A172 (cell line): ENCODE measurements around the gene BLMH. TPM values are rescaled to one million over a fixed set of nuclear protein-coding genes. Genes with fewer than 3 reads are reported as not detected.

Source experiments
- DNase-seq: peaks from one replicate; pipeline ENCODE4 v3.0.0-alpha.2; 2015; ENCODE audit warnings: low spot score
- total RNA-seq: library from RNA; depleted of rRNA; stranded (reverse); fragments of >200 nt; shearing (Covaris generic); gene quantifications from 2 replicates; pipeline ENCODE4 v1.2.3, GENCODE V29; 2014; rRNA removed

The BLMH gene, protein sequence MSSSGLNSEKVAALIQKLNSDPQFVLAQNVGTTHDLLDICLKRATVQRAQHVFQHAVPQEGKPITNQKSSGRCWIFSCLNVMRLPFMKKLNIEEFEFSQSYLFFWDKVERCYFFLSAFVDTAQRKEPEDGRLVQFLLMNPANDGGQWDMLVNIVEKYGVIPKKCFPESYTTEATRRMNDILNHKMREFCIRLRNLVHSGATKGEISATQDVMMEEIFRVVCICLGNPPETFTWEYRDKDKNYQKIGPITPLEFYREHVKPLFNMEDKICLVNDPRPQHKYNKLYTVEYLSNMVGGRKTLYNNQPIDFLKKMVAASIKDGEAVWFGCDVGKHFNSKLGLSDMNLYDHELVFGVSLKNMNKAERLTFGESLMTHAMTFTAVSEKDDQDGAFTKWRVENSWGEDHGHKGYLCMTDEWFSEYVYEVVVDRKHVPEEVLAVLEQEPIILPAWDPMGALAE
- 48.7 and 50.5 TPM in 2 replicates for total RNA-seq

DNA sequence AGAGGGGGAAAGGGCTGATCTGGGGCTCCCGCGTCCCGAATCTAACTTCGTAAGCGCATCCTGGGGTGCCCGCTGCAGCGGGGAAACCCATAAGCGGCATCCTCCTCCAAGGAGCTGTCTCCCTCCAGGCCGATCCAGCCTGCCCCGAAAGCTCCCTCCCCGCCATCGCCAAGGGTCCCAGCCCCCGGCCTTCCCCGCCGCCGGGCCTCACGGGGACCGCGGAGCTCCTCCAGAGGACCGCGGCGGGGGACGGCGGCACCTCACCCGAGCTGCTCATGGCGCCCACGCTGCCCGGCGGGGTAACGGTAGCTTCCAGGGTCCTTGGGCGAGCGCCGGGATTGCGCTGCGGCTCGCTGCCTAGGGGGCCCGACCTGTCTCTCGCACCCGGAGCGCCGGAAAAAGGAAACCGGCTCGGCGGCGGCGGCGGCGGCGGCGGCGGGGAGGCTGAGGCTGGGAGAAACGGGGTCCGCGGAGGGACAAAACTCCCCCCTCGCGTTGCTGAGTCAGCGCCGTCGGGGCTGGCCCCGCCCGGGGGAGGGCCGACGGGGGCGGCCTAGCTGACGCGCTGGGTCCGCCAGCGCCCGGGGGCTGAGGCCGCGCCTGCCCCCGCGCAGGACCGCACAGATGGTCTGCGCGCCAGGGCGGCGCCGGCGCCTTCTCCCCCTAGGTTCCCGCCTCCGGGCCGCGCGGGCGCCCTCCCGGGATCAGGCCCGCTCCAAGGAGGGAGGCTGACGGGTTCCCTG, at the start of gene BLMH:
TSS of gene BLMH (minus strand) at position 402 of the 743 bp plus-strand sequence. CDS start at position 277, 125 bp downstream.
- peak; percentile 59 for DNase-seq

DNA sequence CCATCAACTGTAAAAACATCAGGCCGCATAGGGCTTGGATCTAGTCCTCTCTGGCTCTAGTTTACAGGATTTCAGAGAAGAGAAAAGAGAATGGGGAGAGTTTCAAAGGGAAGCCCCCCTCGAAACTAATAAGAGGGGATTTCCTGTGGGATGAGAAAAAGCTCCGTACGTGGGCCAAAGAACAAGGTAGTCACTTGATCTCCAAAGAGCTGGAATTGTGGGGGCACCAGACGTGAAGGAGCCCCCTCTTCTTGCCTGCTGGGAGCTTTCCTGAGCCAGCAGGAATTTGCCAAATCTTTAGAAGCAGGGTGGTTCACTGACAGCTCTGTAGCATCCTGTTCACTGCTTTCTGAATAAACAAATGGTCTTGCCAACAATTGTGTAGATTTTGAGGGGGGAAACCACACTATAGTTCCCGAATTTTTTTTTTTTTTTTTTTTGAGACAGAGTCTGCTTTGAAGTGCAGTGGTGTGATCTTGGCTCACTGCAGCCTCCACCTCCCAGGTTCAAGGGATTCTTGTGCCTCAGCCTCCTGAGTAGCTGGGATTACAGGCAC, 49.1 kb upstream of the BLMH start:
- DNase-seq = no peak

DNA sequence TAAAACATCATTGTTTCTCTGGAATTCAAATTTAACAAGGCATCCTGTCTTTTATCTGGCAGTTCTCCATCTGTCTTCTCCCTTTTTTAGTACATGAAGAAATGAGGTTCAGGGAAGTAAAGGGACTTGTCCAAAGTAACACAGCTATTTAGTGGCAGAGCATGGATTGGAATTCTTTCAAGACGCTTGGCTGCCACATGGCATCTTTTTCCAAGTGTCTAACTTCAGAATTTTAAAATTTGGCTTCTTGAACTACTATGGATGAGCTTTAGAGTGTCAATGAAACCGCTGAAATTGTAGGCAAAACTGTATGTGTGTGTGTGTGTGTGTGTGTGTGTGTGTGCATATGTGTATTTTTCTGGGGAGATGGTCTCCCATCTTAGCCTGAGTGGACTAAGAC, 47.3 kb upstream of the BLMH start:
- DNase-seq = no peak

DNA sequence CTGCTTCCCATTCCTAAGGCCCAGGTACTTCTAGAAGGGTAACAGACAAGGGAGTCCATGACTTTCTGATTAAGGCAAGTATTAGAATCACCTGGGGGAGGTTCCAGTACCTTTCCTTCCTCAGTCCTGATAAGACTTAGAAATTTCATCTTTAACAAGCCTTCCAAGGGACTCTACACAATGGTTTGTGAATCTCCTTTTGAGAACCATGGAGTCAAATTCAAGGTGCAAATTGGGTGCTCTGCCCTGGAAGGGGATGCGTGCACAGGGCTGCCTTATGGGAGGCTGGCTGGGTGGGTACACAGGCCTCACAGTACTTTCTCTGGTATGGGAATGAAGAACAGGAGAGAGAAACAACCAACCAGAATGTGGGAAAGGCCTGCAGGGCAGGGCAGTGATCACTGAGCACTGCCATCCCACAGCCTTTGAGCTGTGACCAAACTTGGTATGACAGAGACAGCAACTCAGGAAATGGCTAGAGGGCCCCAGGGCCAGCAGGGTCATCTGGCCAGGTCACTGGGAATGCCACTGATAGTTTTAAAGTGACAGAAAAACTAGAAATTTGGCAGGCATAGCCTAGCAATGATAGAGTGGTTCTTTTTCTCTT, 45.8 kb upstream of the BLMH start:
- no peak for DNase-seq

DNA sequence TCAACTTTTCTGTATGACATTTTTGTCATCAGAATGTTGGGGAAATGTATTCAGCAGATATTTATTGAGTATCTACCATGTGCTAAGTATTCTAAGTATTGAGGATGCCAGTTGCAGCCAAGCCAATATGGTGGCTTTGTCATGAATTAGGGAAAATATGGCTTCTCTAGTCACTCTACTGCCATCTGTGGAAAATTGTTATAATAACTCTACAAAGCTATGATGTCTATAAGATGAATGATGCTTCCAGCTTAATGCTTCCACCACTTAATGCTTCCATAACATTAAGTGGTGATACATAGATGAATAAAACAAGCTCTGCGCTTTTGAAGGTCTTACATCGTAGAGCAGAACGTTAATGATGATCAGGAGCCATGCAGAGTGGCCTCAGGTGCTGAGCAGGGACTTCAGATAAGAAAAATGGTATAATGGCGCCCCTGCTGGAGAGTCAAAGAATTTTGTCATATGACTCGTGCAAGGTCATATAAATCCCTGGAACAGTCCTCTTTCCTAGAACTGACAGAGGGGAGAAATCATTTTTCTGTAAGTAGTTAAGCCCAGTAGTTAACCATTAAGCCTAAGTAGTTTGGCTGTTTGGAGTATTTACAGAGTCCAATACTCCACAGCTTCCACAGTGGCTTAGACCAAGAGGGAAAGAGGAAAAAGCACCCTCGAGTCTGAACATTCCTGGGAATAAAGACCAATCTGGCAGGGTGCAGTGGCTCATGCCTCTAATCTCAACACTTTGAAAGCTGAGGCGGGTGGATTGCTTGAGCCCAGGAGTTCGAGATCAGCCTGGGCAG, 44.8 kb upstream of the BLMH start:
- peak; percentile 73 for DNase-seq

DNA sequence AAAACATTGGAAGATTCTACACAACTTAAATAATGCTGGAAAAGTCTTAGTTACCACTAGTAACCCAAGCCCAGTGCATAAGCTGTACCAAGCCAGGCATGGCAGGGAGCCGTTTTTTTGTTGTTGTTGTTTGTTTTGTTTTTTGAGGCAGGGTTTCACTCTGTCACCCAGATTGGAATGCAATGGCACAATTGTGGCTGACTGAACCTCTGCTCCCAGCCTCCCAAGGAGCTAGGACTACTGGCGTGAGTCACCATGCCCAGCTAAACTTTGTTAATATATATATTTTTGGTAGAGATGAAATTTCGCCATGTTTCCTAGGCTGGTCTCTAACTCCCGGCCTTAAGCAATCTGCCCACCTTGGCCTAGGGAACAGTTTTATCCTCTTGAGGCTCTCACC, 42.7 kb upstream of the BLMH start:
- no peak for DNase-seq

DNA sequence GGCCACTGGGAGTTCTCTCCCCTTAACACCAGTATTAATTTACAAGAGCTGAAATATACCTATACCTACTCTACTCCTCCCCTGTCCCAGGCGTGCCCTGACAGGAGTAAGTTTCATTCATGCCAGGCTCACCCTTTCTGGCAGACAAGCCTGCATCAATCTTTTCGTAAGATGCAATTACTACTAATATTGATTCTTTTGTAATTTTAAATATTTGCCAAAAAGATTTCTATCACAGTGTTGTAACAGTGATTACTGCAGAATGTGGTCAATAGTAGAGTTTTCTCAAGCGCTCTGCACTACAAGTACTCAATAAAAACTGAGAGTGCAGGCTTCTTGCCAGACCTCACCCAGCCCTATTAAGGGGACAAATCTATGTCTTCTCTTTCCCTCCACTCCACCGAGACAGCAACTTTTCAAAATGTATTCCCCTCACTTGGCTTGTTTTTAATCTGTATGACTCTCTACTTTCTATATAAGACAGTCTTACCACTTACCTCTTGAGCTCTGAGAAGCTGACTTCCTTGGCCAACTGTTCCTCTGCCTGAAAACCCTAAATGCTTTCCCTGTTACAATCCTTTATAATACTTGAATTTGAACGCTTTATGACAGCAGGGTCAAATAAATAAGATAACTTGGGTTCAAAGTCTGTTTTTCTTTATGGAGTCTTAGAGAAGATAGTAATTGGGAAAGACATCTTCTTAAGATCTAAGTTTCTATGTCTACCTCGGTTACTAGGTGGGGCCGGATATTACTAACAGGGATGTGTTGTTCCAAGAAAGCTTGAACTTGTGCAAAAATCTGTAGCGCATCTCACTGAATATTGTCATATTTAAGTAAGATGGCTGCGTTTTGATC, 42.0 kb upstream of the BLMH start, which contains the start of gene TMIGD1:
TSS of gene TMIGD1 (minus strand) at position 555 of the 858 bp plus-strand sequence. CDS start 1,924 bp downstream, outside the sequence.
- no peak for DNase-seq

DNA sequence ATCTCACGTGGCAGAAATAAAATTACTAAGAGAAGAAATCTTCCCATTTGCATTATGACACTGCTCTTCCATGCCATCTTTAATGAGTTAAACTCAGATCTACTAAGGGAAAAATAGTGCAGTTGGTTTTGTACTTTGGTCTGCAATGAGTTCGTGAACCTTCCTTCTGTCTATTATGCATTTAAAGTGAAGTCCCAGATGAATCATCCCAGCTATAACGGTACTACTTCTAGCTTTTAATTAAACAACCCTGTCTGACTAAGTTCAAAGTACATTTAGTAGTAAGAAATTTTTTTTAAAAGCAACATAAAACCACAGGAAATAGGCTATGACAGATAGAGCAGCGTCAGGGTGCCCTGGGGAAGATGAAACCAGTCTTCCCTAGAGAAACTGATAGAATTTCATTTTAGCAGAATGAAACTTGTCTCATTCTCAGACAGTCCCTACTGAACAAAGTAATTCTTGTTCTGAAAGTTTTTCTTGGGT, 40.4 kb upstream of the BLMH start:
- peak; percentile 69 for DNase-seq

DNA sequence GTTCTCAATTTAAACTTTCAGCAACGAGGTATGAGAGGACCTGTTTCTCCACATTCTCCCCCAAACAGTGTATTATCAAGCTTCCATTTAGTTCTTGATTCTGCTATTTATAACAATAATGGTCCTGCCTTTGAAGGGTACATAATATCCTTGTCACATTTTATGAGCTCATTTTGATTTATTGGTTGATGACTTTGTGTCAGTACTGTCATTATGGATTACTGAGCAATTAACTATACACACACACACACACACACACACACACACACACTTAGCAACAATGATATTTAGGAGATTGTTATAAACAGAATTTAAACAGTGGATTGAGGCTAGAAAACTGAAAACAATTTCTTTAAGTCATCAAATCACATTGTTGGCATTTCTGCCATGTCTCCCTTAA, 35.1 kb upstream of the BLMH start:
- no peak for DNase-seq

DNA sequence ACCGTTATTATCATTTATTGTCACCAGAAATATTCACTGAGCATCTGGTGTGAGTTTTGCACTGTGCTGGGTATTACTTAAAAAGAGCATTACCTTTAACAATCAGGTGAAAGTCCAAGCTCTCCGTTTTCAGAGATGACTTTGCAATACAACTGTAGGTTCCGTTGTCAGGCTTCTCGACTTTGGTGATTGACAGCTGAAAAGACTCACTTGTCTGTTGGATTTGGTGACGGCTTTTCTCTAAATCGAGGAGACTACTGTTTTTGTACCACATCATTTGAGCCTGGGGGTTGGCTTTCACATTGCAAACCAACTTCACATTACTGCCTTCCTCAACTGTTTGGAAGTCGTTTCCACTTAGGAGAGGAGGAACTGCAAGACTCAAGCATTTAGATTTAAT, 33.0 kb upstream of the BLMH start:
- DNase-seq = no peak

DNA sequence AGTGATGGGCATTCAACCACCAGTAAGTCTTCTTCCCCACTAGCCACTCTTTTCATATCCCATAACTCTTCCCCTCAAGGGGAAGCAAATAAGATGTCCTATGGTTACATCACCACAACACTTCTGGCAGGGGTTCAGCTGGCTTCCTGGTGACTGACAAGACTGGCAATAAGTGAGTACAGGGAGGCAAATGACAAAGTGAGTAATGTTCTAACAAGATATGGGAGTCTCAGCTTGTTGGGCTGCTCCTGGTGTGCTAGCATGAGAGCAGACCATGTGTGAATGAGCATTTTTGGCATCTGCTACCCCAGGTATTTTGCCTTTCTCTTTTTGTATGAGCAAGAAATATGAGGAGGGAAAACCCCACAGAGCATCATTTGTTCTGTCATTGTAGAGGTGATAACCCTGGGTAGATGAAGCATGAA, 32.2 kb upstream of the BLMH start:
- peak; percentile 55 for DNase-seq

DNA sequence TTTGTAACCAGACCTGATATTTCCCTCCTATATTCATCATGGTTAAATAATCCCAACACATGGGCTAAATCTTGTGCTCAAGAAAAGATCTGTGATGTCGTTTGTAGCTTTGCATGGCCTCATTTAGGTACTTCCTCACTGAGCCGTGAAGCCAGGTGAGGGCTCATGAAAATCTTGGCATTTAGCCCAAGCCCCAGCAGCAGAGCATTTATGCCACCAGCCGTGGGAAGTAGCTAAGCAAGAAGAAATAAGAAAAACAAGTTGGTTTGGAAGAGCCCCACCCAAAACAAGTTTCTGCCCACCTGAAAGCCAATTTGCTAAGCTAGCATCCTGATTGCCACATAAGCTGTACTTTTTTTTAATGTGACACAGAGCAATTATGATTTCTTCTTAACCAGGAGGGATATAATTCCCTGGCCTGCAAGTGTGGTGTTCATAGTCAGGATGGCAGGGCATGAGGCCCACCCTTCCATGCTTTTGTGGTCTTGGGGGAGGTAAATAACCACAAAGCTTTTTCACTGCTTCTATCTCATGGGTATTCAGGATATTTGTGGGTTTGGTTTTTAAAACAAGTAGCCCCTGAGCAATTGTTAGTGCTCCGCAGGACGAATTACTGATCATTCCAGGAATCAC, 31.6 kb upstream of the BLMH start:
- DNase-seq = no peak

DNA sequence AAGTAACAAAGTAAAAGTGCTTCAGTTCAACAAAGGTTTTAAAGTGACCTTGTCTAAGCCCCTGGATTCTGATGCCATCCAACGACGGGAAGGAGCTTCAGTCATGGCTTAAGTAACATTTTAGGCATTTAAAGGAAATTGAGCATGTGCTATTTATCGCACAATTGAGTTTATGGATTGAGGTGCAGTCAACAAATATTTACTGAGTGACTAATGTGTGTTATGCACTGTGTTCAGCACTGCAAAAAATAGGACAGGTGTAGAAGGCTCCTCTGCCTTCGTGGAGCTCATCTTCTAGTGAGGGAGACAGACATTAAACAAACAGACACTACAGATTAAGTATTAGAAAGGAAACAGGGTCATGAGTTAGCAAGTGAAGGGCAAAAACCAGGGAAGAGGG, 29.6 kb upstream of the BLMH start:
- no peak for DNase-seq

DNA sequence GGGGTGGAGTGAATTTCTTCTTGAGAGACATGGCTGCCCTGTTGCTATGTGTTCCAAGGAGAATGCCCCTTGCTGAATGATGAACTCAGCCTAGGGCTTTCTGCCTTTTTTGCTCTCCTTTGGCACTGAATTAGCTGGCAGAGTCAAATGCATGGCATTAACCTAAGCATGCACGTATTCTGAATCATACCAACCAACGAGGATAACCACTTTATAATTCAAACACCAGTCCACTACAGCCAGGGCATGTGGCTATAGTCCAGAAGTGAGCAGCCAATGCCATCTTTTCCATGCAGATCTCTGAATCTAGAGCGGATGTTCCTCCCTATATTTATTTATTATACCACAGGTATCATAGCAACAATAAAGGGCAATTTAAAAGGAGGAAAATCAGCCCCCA, 26.4 kb upstream of the BLMH start:
- peak; percentile 10 for DNase-seq

DNA sequence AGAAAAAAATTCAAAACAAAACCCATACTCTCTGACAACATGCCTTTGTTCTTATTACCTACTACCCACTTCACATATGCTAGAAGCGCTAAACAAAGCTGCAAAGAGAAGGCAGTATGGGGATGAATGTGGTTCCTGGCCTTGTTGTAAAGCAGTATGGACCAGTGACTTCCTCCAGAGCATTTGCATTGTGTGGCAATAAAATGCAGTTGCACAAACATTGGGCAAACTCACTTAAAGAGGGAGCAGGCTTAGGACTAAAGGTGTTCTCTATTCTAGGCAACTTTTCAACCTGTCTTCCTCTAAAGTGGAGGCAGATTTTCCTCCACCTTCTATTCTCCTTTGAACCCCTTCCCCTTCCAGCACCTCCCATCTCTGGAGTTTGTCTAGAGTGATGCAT, 25.0 kb upstream of the BLMH start:
- DNase-seq = no peak

DNA sequence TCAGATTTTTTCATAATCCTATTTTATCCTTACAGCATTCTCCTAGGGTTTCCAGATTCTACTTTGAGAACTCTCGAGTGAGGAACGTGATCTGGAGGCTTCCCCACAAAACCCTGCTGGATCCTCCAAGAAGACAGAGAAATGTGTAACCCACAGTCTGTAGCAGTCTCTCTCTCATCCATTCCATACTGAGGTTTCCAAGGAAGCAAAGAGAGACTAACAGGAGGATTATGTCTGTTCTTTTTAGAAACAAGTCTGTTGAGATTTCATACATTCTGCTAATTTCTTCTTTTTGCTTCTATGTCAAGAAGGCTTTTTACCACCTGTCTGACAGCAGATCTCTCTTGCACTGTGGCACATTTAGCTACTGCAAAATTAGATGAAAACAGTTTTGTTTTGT, 23.4 kb upstream of the BLMH start:
- DNase-seq = no peak

DNA sequence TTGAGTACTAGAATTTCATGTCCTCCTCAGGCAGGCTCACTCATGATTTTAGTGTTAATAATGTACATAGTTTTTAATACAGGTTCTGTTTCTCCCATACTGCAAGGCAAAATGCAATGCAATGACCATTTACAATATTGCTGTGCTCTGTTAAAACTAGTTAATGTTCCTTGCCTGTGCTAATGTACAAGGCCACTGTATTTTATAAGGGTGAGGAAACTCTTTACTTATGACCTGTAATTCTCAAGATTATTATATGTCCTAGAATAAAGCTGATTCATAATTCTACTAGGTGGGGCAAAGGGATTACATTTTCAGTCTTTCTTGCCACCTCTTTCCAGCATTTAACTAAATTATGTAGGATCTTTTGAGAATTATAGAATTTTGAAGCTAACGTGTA, 22.7 kb upstream of the BLMH start:
- no peak for DNase-seq

DNA sequence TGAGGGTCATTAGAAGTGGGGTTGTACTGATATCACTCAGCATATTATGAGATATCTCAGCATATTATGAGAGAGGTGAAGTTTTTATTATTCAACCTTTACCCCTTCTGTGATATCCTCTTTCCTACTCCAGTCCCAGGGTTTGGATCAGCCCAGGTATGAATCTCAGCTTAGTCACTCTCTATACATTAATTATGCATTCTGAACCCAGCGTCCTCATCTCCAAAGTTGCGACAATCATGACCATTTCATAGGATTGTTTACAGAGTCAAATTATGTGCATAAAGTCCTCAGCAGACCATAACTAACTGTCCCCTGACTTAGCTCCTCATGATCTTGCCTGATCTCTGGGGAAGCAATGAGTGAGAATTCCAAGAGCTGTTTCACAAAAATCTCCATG, 20.5 kb upstream of the BLMH start:
- no peak for DNase-seq

DNA sequence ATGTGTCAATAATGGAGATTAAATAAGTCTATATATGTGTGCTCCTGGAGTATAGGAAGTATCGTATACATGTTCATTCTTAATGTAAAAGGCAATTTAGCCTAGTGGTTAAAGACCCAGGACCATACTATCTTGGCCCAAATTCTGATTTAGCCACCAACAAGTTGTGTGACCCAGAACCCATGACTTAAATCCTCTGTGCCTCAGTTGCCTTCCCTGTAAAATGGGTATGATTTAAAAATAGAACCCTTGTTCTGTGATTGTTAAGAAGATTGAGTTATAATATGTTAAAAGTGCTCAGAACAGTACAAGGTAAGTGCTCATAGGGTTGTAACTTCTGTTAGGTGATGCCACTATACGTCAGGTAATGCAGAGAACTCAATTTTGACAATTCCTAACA, 18.8 kb upstream of the BLMH start:
- DNase-seq = no peak

DNA sequence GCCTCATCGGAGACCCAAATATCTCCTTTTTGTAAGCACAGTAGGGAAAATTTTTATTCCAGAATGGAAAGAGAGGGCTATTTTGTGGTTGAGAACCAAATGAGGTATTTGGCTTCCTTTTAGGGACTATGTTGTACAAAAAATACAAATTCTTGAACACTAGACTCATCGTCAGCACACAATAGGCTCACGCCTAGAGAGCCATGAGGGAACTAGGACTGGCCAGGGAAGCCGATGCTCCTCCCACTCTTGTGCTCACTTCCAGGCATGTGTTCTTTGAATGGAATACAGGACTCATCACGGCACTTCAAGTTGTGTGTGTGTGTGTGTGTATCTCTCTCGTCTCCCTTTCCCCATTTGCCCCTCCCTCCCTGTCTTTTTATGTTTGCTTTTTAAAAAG, 17.8 kb upstream of the BLMH start:
- no peak for DNase-seq
